A549 (cell line): ENCODE data around the gene SEC14L6. TPM values are rescaled to one million over a fixed set of nuclear protein-coding genes. Genes with fewer than 3 reads are reported as not detected.

ENCODE experiments used
- ATAC-seq, 2 experiments: fragments of 200-7000 bp in 1 of 2; fragments of >200 bp in 1 of 2; cut with Nextera tagmentation in 1 of 2; cut with Tn5 transposase in 1 of 2; 3 replicates each; pipeline versions ENCODE4 v1.8.0 to v1.9.1; 2018 to 2020; ENCODE audit warnings: mild to moderate bottlenecking in 1 of 2, moderate library complexity in 1 of 2
- CTCF ChIA-PET: fragments of 300-600 bp; sonication (Branson Sonifier 250); formaldehyde crosslinking; extraction: SDS; loops from one replicate; lab custom pipeline; 2021; ENCODE audit warnings: antibody characterized with exemption, inconsistent platforms; lab: Yijun Ruan, JAX
- POLR2A ChIA-PET: fragments of 350-600 bp; formaldehyde crosslinking; extraction: SDS; loops from one replicate; lab custom pipeline; 2021; ENCODE audit warnings: antibody characterized with exemption, inconsistent platforms; lab: Yijun Ruan, JAX
- DNase-seq, 2 experiments: peaks; one replicate each; pipeline versions ENCODE4 v3.0.0 to v3.0.0-alpha.2; 2011 to 2016; ENCODE audit warnings: low read depth in 1 of 2, low spot score in 1 of 2
- FAIRE-seq: peaks from 2 replicates; lab custom pipeline; 2011; peaks lifted over from hg19 to GRCh38; lab: Jason Lieb, UNC
- H3K27ac ChIP-seq, 2 experiments: fragments of >200 bp; sonication (Bioruptor Twin); formaldehyde crosslinking; 3 replicates each; pipeline ENCODE4 v1.5.1; 2016 to 2017
- H3K4me1 ChIP-seq: fragments of >200 bp; sonication (Bioruptor Twin); formaldehyde crosslinking; 3 replicates; pipeline ENCODE4 v1.6.1; 2016
- H3K4me2 ChIP-seq: fragments of >200 bp; sonication (Bioruptor Twin); formaldehyde crosslinking; 3 replicates; pipeline ENCODE4 v1.6.1; 2016
- H3K4me3 ChIP-seq: fragments of >200 bp; sonication (Bioruptor Twin); formaldehyde crosslinking; 3 replicates; pipeline ENCODE4 v1.5.1; 2016
- H3K9me3 ChIP-seq: fragments of >200 bp; sonication (Bioruptor Twin); formaldehyde crosslinking; 3 replicates; pipeline ENCODE4 v1.6.1; 2016
- ESRRA ChIP-seq: fragments of 150-350 bp; IDR thresholded peaks from 2 replicates; pipeline ENCODE4 v1.6.1; 2014; ENCODE audit warnings: mild to moderate bottlenecking, low read length, borderline replicate concordance
- GATA3 ChIP-seq: IDR thresholded peaks from 2 replicates; pipeline ENCODE4 v1.6.1; 2012; ENCODE audit warnings: borderline replicate concordance
- HEYL ChIP-seq: fragments of 250-450 bp; sonication (Bioruptor Pico); IDR thresholded peaks from 2 replicates; pipeline ENCODE4 v1.8.0; 2021; ENCODE audit warnings: mild to moderate bottlenecking, moderate library complexity
- HOXA7 ChIP-seq: fragments of 250-450 bp; sonication (Bioruptor Pico); IDR thresholded peaks from 2 replicates; pipeline ENCODE4 v1.5.0; 2020; ENCODE audit warnings: mild to moderate bottlenecking, moderate library complexity
- HOXB13 ChIP-seq: fragments of 250-450 bp; sonication (Bioruptor Pico); IDR thresholded peaks from 2 replicates; pipeline ENCODE4 v1.5.0; 2020; ENCODE audit warnings: low read depth, mild to moderate bottlenecking, moderate library complexity
- JUN ChIP-seq, 2 experiments: fragments of >200 bp; sonication (Bioruptor Twin); formaldehyde crosslinking; IDR thresholded peaks; 2 replicates in 1 of 2; 3 replicates in 1 of 2; pipeline ENCODE4 v1.6.1; 2016 to 2017
- MAFK ChIP-seq: fragments of 450-650 bp; IDR thresholded peaks from 2 replicates; pipeline ENCODE4 v1.6.1; 2014; ENCODE audit not compliant: partially characterized antibody
- NPAS2 ChIP-seq: fragments of 250-450 bp; sonication (Bioruptor Pico); IDR thresholded peaks from 2 replicates; pipeline ENCODE4 v1.8.0; 2022; ENCODE audit warnings: mild to moderate bottlenecking, moderate library complexity, borderline replicate concordance
- NR3C1 ChIP-seq: fragments of >200 bp; sonication (Bioruptor Twin); formaldehyde crosslinking; IDR thresholded peaks from 3 replicates; pipeline ENCODE4 v1.6.1; 2017
- PHF8 ChIP-seq: fragments of 200-600 bp; sonication (generic); IDR thresholded peaks from 2 replicates; pipeline ENCODE4 v1.6.1; 2016; ENCODE audit warnings: low read depth, mild to moderate bottlenecking, antibody characterized with exemption, moderate library complexity, borderline replicate concordance
- RAD21 ChIP-seq, 2 experiments: fragments of >200 bp in 1 of 2; sonication (Bioruptor Twin) in 1 of 2; formaldehyde crosslinking in 1 of 2; IDR thresholded peaks in 1 of 2; conservative IDR thresholded peaks in 1 of 2; 2 replicates in 1 of 2; 3 replicates in 1 of 2; pipeline ENCODE4 v1.6.1; 2012 to 2018; ENCODE audit warnings: inconsistent platforms in 1 of 2
- RARB ChIP-seq: fragments of 250-450 bp; sonication (Bioruptor Pico); IDR thresholded peaks from 2 replicates; pipeline ENCODE4 v1.8.0; 2021; ENCODE audit warnings: mild to moderate bottlenecking, moderate library complexity
- RCOR1 ChIP-seq: fragments of 150-350 bp; IDR thresholded peaks from 2 replicates; pipeline ENCODE4 v1.6.1; 2014; ENCODE audit warnings: antibody characterized with exemption, low read length, low read depth
- RNF2 ChIP-seq: fragments of 200-600 bp; sonication (generic); IDR thresholded peaks from 2 replicates; pipeline ENCODE4 v1.6.1; 2016; ENCODE audit warnings: low read depth, mild to moderate bottlenecking, antibody characterized with exemption, moderate library complexity, borderline replicate concordance
- SMC3 ChIP-seq: fragments of >200 bp; sonication (Bioruptor Twin); formaldehyde crosslinking; IDR thresholded peaks from 3 replicates; pipeline ENCODE4 v1.6.1; 2018; ENCODE audit warnings: inconsistent platforms
- SREBF2 ChIP-seq: fragments of 450-650 bp; IDR thresholded peaks from 2 replicates; pipeline ENCODE4 v1.6.1; 2014; ENCODE audit warnings: mild to moderate bottlenecking, moderate library complexity
- TFCP2L1 ChIP-seq: fragments of 250-450 bp; sonication (Bioruptor Pico); IDR thresholded peaks from 2 replicates; pipeline ENCODE4 v1.5.0; 2021; ENCODE audit warnings: mild to moderate bottlenecking
- WGBS: methylation state at CpG from one replicate; pipeline ENCODE4 v1.1.6; 2017; ENCODE audit errors: missing lambda C conversion rate; 5-methylcytosine and 5-hydroxymethylcytosine counted together
- polyA plus RNA-seq, 4 experiments: library from polyadenylated mRNA; depleted of rRNA in 3 of 4; stranded (reverse); fragments of >200 nt; fragmentation: RNase III in 1 of 4; extraction: RNeasy Plus Mini Kit Qiagen cat#74134 plus additional on column Dnase treatment in 1 of 4; gene quantifications; 2 replicates in 3 of 4; 3 replicates in 1 of 4; pipeline ENCODE4 v1.2.3, GENCODE V29; 2011 to 2017
- TF ChIP-seq, protein P1 (sequence below): fragments of 150-350 bp; IDR thresholded peaks from 2 replicates; pipeline ENCODE4 v1.6.1; 2014; ENCODE audit warnings: low read depth, mild to moderate bottlenecking, low read length
- TF ChIP-seq, protein P2 (sequence below): IDR thresholded peaks from 2 replicates; pipeline ENCODE4 v1.6.1; 2012; ENCODE audit warnings: low read depth, borderline replicate concordance
- TF ChIP-seq, protein P3 (sequence below): fragments of 250-450 bp; sonication (Bioruptor Pico); IDR thresholded peaks from 2 replicates; pipeline ENCODE4 v1.5.0; 2020; ENCODE audit warnings: low read depth, mild to moderate bottlenecking, moderate library complexity
- TF ChIP-seq, protein P4 (sequence below): fragments of 250-450 bp; sonication (Bioruptor Pico); IDR thresholded peaks from 2 replicates; pipeline ENCODE4 v1.5.0; 2021; ENCODE audit warnings: mild to moderate bottlenecking, moderate library complexity, borderline replicate concordance
- TF ChIP-seq, protein P5 (sequence below): IDR thresholded peaks from 2 replicates; pipeline ENCODE4 v1.6.1; 2012
- TF ChIP-seq, protein P6 (sequence below): fragments of 450-650 bp; IDR thresholded peaks from 2 replicates; pipeline ENCODE4 v1.6.1; 2014; ENCODE audit warnings: antibody characterized with exemption
- TF ChIP-seq, protein P7 (sequence below): fragments of >200 bp; sonication (Bioruptor Twin); formaldehyde crosslinking; IDR thresholded peaks from 3 replicates; pipeline ENCODE4 v1.6.1; 2016

SEC14L6 gene
- polyA plus RNA-seq, 2 of the 4 experiments (the other 2 are of a cell fraction): not detected

DNA sequence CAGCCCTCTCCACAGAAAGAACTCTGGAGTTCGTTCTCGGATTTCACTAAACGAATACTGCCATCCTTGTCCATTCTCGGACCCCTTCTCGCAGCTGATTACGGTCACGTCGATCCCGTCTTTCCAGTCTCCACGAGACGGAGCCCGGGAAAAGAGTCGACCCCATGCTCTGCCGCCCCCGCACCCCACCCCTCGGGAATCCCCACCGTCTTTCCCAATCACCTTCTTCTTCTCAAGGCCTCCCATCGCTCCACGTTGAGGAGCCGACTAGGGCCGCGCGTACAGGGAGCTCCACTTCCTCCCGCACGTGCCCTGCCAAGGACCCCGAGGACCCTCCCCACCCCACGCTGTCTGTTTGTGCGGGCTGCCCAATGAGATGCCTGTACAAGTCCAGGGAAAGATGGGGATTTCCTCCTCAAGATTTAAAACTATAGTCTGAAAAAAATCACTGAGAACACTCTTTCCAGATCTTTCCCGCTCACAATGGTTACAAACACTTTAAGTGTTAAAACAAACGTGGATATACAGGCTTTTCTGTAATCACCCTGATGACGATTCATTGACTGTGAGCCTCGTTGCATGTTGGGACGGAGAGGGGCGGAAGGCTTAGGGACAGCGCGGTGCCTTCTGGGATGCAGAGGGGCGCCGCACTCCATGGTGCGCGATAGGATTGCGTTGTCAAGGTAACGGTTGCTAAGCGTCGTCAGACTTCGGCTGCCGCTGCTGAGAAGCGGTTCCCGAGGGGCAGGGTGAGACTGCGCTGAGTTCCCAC is 45.2 kb upstream of the SEC14L6 start, which contains the start of gene PES1 (continued):
- TF ChIP-seq, protein P1, sequence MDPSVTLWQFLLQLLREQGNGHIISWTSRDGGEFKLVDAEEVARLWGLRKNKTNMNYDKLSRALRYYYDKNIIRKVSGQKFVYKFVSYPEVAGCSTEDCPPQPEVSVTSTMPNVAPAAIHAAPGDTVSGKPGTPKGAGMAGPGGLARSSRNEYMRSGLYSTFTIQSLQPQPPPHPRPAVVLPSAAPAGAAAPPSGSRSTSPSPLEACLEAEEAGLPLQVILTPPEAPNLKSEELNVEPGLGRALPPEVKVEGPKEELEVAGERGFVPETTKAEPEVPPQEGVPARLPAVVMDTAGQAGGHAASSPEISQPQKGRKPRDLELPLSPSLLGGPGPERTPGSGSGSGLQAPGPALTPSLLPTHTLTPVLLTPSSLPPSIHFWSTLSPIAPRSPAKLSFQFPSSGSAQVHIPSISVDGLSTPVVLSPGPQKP: no peak
- no peak for TF ChIP-seq HEYL (CRISPR knock-in tag)
- TF ChIP-seq SMC3: no peak
- TF ChIP-seq, protein P2, sequence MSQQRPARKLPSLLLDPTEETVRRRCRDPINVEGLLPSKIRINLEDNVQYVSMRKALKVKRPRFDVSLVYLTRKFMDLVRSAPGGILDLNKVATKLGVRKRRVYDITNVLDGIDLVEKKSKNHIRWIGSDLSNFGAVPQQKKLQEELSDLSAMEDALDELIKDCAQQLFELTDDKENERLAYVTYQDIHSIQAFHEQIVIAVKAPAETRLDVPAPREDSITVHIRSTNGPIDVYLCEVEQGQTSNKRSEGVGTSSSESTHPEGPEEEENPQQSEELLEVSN: no peak
- TF ChIP-seq, protein P3, sequence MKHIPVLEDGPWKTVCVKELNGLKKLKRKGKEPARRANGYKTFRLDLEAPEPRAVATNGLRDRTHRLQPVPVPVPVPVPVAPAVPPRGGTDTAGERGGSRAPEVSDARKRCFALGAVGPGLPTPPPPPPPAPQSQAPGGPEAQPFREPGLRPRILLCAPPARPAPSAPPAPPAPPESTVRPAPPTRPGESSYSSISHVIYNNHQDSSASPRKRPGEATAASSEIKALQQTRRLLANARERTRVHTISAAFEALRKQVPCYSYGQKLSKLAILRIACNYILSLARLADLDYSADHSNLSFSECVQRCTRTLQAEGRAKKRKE (CRISPR knock-in tag): no peak
- no peak for TF ChIP-seq TFCP2L1
- TF ChIP-seq RCOR1: no peak
- no peak for TF ChIP-seq RNF2
- no peak for TF ChIP-seq RARB (CRISPR knock-in tag)
- no peak for TF ChIP-seq HOXB13 (CRISPR knock-in tag)
- TF ChIP-seq, protein P4, sequence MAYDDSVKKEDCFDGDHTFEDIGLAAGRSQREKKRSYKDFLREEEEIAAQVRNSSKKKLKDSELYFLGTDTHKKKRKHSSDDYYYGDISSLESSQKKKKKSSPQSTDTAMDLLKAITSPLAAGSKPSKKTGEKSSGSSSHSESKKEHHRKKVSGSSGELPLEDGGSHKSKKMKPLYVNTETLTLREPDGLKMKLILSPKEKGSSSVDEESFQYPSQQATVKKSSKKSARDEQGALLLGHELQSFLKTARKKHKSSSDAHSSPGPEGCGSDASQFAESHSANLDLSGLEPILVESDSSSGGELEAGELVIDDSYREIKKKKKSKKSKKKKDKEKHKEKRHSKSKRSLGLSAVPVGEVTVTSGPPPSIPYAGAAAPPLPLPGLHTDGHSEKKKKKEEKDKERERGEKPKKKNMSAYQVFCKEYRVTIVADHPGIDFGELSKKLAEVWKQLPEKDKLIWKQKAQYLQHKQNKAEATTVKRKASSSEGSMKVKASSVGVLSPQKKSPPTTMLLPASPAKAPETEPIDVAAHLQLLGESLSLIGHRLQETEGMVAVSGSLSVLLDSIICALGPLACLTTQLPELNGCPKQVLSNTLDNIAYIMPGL (CRISPR knock-in tag): no peak
- no peak for TF ChIP-seq RAD21 (conservative IDR thresholded peaks at IDR 0.05 in 1 of 2, IDR thresholded peaks at IDR 0.05 in 1 of 2)
- no peak for TF ChIP-seq NPAS2 (CRISPR knock-in tag)
- TF ChIP-seq NR3C1: no peak
- TF ChIP-seq ESRRA: no peak
- peak; percentile 64 for TF ChIP-seq PHF8

DNA sequence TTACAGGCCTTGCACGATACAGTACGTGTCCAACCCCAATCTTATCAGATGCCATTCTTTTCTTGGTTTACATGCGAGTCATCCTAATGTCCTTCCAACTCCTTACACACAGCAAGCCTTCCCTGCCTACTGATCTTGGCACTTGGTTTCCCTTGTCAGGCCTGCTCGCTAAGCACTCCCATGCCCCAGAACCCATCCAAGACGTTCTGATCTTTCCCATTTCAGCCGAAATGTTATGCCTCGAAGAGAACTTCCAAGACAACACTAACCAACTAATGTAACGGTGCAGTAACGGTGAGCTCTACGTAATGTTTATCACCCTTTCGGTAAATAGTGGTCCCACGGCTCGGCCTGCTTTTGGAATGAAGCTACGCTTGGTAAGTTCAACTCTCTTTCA is 44.6 kb upstream of the SEC14L6 start:
- peak overlapping the region; percentile 92 for H3K4me2 ChIP-seq
- WGBS: 3% methylated on average over 14 of the region's 14 CpGs
- no peaks in the 10 kb centered on the region for H3K9me3 ChIP-seq
- POLR2A ChIA-PET: interaction anchor here (0.9 kb wide), 1 partner anchor 10 kb away, joined by 3 read pairs; no protein-coding TSS in a partner anchor
- 0 out of 6 replicates have a peak, but pooled peaks of 1 of the 2 experiments have one; percentile 4 for ATAC-seq
- peak overlapping the region; percentile 99 for H3K4me3 ChIP-seq
- TF ChIP-seq, protein P5, sequence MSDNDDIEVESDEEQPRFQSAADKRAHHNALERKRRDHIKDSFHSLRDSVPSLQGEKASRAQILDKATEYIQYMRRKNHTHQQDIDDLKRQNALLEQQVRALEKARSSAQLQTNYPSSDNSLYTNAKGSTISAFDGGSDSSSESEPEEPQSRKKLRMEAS: no peak
- TF ChIP-seq JUN (IDR thresholded peaks at IDR 0.05): no peak
- TF ChIP-seq MAFK: no peak
- TF ChIP-seq GATA3: no peak
- TF ChIP-seq, protein P6, sequence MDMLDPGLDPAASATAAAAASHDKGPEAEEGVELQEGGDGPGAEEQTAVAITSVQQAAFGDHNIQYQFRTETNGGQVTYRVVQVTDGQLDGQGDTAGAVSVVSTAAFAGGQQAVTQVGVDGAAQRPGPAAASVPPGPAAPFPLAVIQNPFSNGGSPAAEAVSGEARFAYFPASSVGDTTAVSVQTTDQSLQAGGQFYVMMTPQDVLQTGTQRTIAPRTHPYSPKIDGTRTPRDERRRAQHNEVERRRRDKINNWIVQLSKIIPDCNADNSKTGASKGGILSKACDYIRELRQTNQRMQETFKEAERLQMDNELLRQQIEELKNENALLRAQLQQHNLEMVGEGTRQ: no peak
- no peak for TF ChIP-seq HOXA7 (CRISPR knock-in tag)
- no peak for TF ChIP-seq SREBF2
- TF ChIP-seq, protein P7, sequence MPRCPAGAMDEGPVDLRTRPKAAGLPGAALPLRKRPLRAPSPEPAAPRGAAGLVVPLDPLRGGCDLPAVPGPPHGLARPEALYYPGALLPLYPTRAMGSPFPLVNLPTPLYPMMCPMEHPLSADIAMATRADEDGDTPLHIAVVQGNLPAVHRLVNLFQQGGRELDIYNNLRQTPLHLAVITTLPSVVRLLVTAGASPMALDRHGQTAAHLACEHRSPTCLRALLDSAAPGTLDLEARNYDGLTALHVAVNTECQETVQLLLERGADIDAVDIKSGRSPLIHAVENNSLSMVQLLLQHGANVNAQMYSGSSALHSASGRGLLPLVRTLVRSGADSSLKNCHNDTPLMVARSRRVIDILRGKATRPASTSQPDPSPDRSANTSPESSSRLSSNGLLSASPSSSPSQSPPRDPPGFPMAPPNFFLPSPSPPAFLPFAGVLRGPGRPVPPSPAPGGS: 0 out of 3 replicates have a peak, but pooled peaks have one; percentile 2
- peak overlapping the region; percentile 92 to 93 for H3K27ac ChIP-seq
- no peak for DNase-seq
- no peak for FAIRE-seq
- peaks cover 8% of the 10 kb centered on the region; the same call in 2 of the 3 replicates for H3K4me1 ChIP-seq
- CTCF ChIA-PET: interaction anchor here (0.7 kb wide), 1 partner anchor 15 kb away, joined by 4 read pairs; no protein-coding TSS in a partner anchor
